ENCODE data around the gene NCK2. TPM values are rescaled to one million over a fixed set of nuclear protein-coding genes. Genes with fewer than 3 reads are reported as not detected.
A peak's percentile ranks its signal among the peaks of the same experiment; 100 is the strongest.

The NCK2 gene
- total and polyA plus RNA-seq, 12 donors: 18.5 to 45.1 (median 29.0) TPM

DNA sequence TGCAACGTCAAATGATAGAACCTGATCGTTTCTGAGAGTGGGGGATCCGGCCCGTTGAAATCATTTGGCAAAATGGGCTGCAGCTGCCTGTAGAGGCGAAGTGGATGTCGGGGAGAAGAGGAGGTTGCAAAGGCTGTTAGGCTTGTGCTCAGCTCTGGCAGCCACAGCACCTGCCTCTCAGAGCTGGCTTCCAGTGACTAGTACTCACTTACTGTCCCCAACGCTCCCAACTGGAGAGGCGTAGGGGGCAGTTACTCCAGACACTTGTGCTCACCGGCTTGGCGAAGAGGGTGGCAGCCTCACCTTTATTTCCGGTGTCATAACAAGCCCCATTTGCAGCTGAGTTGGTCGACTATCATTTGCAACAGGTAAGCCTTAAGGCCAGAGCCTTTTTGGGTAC lies 37.9 kb downstream of the NCK2 start:
- DNase-seq (no peak), ATAC-seq (no peak)
- Histone ChIP-seq H3K4me1 (peaks cover 12 to 88% (median 67%) of the 10 kb centered on the region in 9 donors), H3K27me3 (no peaks in the 10 kb centered on the region), H3K4me3 (no peak overlapping the region), H3K27ac (peak overlapping the region in 1 of 10 donors; percentile 6), H3K9me3 (no peaks in the 10 kb centered on the region), H3K36me3 (no peaks in the 10 kb centered on the region)
- intact Hi-C loops (cut with DNase I): no loop called here
- TF ChIP-seq, protein P1, sequence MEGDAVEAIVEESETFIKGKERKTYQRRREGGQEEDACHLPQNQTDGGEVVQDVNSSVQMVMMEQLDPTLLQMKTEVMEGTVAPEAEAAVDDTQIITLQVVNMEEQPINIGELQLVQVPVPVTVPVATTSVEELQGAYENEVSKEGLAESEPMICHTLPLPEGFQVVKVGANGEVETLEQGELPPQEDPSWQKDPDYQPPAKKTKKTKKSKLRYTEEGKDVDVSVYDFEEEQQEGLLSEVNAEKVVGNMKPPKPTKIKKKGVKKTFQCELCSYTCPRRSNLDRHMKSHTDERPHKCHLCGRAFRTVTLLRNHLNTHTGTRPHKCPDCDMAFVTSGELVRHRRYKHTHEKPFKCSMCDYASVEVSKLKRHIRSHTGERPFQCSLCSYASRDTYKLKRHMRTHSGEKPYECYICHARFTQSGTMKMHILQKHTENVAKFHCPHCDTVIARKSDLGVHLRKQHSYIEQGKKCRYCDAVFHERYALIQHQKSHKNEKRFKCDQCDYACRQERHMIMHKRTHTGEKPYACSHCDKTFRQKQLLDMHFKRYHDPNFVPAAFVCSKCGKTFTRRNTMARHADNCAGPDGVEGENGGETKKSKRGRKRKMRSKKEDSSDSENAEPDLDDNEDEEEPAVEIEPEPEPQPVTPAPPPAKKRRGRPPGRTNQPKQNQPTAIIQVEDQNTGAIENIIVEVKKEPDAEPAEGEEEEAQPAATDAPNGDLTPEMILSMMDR (IDR thresholded peaks at IDR 0.05): no peak
- WGBS, 2 donors: 86 to 88% methylated on average over 12 of the region's 12 CpGs

DNA sequence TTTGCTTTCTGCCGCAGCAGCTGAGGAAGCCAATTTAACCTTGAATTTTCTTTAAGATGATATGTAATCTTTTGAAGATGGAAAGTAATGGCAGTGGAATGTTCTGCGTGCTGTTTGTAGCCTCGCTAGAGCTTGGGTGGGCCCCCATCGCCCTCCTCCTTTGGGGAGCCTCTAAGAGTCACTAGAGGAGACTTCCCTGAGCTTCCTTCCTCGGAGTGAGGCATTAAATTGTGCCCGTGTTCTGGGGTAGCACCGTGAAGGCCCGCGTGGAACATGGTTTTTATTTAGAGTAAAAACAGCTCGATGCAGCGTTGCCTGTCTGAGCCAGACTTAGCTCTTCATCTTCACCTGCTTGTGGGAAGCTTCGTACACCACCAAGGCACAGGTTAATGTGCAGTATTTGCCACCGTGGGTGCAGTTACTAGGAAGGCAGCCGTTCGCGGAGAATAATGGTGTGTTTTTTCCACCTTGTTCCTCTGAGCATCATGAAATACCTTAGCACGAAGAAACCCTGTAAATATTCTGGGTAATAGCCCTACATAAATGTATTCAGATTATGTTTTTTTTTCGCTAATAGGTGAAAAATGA lies 38.5 kb downstream of the NCK2 start:
- TF ChIP-seq, protein P1 (IDR thresholded peaks at IDR 0.05): no peak
- H3K27me3 ChIP-seq: no peaks in the 10 kb centered on the region
- DNase-seq (no peak), ATAC-seq (no peak)
- 86 to 89% methylated on average over 18 of the region's 18 CpGs for WGBS, 2 donors
- H3K9me3 ChIP-seq: no peaks in the 10 kb centered on the region
- intact Hi-C loops (cut with DNase I): no loop called here
- no peak overlapping the region for H3K4me3 ChIP-seq
- H3K36me3 ChIP-seq: no peaks in the 10 kb centered on the region
- peak overlapping the region in 1 of 10 donors; percentile 6 for H3K27ac ChIP-seq
- H3K4me1 ChIP-seq: peaks cover 12 to 88% (median 67%) of the 10 kb centered on the region in 9 donors

DNA sequence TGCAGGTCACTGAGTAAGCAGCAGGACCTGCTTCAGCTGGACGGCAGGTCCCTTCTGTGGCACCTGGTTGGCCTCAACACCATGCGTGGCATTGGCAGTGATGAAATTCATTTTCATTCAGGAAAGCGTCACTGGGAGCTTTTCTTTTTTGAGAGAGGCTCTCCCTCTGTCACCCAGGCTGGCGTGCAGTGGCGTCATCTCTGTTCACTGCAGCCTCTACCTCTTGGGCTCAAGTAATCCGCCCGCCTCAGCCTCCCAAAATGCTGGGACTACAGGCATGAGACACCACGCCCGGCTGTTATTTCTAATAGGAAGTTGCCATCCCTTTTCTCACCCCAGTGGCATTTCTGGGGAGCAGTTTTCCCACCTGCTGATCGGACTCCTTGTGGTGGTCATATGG lies 39.3 kb downstream of the NCK2 start:
- ATAC-seq: no peak
- 91 to 93% methylated on average over 10 of the region's 10 CpGs for WGBS, 2 donors
- peaks cover 16 to 88% (median 67%) of the 10 kb centered on the region in 9 donors for H3K4me1 ChIP-seq
- DNase-seq: no peak
- no peak overlapping the region for H3K27ac ChIP-seq
- intact Hi-C loops (cut with DNase I): no loop called here
- TF ChIP-seq, protein P1 (IDR thresholded peaks at IDR 0.05): no peak
- no peaks in the 10 kb centered on the region for H3K9me3 ChIP-seq
- H3K36me3 ChIP-seq: no peaks in the 10 kb centered on the region
- no peak overlapping the region for H3K4me3 ChIP-seq
- H3K27me3 ChIP-seq: no peaks in the 10 kb centered on the region

DNA sequence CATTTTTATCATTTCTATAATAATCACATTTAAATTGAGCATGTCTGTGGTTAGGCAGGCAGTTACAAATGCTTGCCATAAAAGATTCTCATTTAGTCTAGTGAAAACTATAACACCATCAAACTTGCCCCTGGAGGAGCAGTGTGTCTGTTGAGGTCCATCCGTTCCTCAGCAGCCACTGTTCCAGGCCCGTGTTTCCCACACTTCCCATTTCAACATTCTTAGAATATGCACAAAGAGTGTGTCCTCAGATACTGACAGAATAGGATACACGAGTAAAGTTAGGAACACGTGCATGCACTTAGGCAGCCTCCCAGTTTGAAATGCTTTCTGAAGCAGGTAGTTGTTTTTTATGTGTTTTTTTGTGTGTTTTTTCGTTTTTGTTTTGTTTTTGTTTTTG lies 39.9 kb downstream of the NCK2 start:
- TF ChIP-seq, protein P1 (IDR thresholded peaks at IDR 0.05): no peak
- WGBS, 2 donors: 66% methylated on average over 5 of the region's 5 CpGs
- intact Hi-C loops (cut with DNase I): no loop called here

More for the DNA sequence above, 39.9 kb downstream of the NCK2 start:
- no peak overlapping the region for H3K4me3 ChIP-seq
- DNase-seq: no peak
- ATAC-seq: no peak
- no peaks in the 10 kb centered on the region for H3K27me3 ChIP-seq
- H3K27ac ChIP-seq: no peak overlapping the region
- H3K4me1 ChIP-seq: peaks cover 17 to 88% (median 67%) of the 10 kb centered on the region in 9 donors
- H3K9me3 ChIP-seq: no peaks in the 10 kb centered on the region
- no peaks in the 10 kb centered on the region for H3K36me3 ChIP-seq

Measured in heart right ventricle (tissue), 16 donors.